Ramos (cell line): ENCODE results near the gene MYT1.

Source experiments
- in situ Hi-C: fragments of 300-500 bp; cut with MboI; formaldehyde crosslinking; loops from one replicate; pipeline ENCODE4 v1.14.3; 2022; ENCODE audit warnings: low sequenced_read_pairs; ENCODE audit not compliant: unreplicated experiment

MYT1 gene

DNA sequence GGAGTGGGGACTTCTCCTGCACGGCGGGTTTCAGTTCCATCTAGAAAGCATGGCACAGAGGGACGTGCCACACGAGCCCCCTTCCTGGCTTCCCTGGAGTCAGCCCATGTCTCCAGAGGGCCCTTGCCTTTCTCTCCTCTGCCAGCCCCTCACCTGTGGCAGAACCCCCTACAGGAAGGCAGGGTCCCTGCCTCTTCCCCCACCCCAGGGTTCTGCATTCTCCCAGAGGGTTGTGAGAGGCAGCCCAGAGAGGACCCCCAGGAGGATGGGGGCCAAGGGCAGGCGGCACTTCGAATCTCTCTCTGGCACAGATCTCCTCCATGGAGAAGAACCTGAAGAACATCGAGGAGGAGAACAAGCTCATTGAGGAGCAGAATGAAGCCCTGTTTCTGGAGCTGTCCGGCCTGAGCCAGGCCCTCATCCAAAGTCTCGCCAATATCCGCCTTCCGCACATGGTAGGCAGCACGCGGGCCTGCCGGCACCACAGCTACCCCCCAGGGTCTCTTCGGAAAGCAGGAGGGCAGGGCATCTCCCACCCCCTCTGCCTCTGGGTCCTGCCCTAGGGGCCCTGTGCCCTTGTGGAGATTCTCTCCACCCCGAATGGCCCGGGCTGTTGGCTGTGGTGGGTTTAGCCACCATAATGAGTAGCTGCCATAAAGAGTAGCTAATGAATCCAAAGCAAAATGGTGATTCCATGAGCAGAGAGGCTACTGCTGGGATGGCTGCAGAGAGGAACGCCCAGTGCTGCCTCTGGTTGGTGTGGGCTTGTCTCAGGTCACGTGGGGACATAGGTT is 75.4 kb downstream of the MYT1 start:
- in situ Hi-C loops: no loop called here

- in situ Hi-C loops: no loop called here
Measured at GRCh38 chr20:64240243-64241015, 76.2 kb downstream of the MYT1 start.

DNA sequence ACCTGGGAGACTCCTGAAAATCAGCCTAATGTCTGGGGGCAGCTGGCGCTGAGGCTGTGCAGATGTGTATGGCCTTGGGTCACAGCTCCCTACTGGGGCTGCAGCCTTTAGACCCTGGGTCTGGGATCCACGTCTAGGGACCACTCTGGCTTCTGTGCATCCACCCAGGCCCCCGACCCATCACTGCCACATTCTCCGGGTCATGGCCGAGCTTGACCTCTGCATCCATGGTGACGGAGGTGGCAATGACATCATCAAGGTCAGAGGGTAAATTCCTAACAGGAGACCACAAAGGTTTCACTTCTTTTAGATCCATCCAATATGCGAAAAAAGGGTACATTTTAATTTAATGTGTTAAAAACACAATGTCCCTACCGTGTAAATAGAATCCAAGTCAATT is 76.8 kb downstream of the MYT1 start:
- in situ Hi-C loops: no loop called here

DNA sequence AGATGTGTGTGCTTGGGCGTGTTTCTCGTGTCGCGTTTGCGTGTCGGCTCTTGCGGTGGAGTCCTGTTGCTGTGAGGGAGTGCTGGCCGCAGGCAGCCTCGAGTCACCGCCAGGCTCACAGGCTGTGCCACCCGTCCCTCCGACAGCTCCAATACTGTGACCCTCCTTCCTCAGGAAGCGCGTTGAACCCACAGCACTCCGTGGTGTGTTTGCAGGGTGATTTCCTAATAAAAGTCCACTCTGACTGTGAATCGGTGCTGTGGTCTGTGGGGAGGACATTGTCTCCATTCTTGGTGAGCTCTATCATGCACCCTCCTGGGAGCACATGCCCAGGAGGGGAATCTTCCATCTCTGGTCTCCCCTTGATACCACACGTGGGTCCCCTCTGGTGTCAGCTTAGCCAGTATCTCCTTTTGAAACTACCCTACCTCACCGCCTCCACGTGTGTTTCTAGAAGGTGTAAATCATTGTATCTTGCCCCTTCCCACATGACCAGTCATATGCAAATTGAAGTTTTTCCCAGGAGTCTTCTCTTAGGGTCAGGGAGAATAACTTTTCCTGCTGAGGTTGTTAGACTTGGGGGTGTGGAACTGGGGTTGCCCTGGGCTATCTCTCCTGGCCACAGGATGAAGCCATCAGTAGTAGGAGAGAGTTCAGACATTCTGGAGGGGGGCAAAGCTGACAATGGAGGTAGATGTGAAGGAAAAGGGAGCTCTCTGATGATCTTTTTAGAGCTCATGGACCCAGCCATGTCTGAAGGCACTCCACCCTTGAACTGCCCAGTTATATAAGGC is 77.9 kb downstream of the MYT1 start:
- in situ Hi-C loops: no loop called here

DNA sequence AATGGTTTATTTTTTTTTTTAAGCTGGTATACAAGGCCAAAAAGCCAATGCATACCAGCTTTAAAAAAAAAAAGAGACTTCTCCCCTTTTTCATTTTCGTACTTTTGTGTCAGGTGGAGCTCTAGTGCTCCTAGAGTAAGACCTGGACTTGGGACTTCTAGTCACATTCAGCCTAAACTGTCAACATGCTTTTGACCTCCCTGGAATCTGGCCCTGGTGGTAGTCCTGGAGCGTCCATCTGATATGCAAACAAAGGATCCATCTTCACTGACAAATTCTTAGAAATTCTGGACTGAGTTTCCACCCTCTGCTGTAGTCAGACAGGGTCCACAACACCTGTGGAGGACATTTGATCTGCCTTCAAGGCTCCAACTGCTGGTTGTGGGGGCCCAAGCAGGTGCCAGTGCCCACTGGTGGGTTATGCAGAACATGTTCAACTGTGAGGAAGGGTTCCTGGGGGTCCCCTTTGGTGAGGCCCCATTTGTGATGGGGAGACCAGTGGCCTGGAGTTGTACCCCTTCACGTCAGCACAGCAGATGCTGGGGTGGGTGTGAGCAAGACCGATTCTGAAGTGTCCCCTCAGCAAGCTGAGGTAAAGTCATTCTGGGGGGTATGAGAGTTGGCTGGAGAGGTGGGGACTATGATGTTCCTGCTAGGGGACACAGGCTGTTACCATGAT is 78.7 kb downstream of the MYT1 start:
- in situ Hi-C loops: no loop called here

GRCh38 chr20:64244281-64244805 is 80.1 kb downstream of the MYT1 start:
- in situ Hi-C loops: no loop called here

DNA sequence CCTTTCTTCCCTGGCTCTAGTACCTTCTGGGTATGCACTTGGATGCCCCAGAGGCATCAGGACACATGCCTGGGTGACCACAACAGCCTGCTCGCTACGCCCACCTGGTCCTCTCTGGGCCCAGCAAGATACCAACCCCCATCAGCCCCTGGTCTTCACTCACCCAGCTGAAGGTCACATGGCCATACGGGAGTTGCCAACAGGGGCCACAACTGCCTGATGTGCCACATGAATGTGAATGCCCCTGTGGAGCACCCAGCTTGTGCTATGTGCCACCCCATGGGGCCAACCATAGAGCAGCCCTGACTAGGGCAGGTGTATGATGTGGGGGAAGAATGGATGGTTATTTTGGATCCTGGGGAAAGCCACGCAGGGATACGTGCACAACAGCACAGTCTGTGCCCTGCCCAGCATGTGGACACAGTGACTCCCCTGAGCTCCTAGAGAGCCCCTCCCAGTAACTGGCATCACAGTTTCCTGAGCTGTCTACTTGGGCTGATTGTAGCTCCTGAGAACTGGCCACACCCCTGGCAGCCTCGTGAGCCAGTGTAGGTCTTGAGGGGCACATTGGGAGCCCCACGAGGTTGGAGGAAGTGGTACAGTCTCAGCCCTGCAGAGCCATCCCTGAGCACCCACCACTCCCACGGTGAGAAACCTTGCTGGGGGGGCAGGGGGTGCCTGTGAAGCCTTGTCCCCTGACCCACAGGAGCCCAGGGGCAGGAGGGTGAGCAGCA is 80.8 kb downstream of the MYT1 start:
- in situ Hi-C loops: no loop called here

- in situ Hi-C loops: no loop called here
Measured at GRCh38 chr20:64245746-64246595, 81.7 kb downstream of the MYT1 start.

GRCh38 chr20:64246616-64247306 is 82.5 kb downstream of the MYT1 start:
- in situ Hi-C loops: no loop called here

- in situ Hi-C loops: no loop called here
Measured at GRCh38 chr20:64247307-64247618, 83.0 kb downstream of the MYT1 start.

- in situ Hi-C loops: no loop called here
Measured at GRCh38 chr20:64247970-64248841, 84.0 kb downstream of the MYT1 start.

DNA sequence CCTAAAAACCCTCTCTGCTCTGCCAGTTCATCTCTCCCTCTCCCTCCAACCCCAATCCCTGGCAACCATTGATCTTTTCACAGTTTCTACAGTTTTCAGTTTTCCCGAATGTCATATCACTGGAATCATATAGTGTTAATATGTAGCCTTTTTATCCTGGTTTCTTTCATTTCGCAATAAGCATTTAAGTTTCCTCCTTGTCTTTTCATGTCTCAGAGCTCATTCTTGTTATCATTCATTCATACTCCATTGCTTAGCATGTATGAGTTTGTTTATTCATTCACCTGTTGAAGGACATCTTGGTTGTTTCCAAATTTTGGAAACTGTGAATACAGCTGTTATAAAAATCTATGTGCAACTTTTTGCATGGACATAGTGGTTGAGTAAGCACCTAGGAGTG is 85.8 kb downstream of the MYT1 start:
- in situ Hi-C loops: no loop called here

DNA sequence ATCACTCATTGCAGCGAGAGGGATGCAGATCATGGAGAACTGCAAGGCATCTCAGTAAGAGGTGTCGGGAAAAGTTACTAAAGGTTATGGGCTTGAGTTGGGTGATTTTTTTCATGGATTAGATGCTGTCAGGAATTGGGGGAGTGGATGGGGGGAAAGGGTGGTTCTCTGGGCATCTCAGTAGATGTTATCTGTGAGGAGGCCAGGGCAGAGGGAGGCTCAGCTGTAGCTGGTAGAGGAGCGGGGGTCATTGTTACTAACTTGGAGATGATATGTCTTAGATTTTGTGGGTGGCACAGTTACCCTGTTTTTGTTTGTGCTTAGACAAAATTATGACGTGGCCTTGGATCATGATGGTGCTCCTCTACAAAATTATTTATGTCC is 88.7 kb downstream of the MYT1 start:
- in situ Hi-C loops: no loop called here

DNA sequence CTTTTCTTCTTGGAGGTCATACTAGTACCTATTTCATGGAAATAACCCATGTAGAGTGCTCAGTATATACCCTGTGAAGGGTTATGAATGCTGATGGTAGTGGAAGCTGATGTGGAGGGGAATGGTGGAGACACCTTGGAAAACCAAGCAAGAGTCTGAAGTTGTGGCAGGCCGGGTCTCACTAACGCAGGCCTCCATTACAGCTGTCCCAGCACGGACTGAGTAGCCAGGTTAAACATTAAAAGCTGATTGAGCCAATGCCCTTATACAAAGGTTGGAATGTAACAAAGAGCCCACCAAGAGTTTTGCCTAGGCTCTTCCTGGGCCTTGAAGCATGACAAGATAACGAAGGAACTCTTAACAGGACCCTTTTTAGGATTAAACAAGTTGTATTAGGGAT is 89.2 kb downstream of the MYT1 start:
- in situ Hi-C loops: no loop called here

DNA sequence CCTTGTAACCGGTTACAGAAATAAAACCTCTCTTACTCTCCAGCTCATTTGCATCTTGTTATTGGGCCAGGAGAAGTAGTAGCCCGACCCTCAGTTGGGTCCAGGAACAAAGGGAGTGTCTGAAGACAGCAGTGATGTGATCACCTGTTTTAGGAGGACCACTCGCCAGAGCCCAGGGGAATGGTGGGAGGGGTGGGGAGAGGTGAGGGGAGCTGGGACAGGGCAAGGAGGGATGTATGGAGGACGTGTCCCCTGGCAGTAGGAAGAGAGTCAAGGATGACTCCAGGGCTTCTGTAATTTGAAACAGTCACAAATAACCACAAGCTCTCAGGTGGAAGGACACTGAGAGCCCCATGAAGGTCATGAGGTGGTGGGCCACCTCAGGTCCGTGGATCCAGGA is 89.9 kb downstream of the MYT1 start:
- in situ Hi-C loops: no loop called here

- in situ Hi-C loops: no loop called here
Measured at GRCh38 chr20:64254571-64255360, 90.5 kb downstream of the MYT1 start.
